Measurements from ENCODE around the gene MAP3K19.
"Not testable (repeated sequence)": the region's sequence is repeated elsewhere in the genome, so short reads cannot be mapped to it uniquely, and the experiment has no call there.

Gene MAP3K19

DNA sequence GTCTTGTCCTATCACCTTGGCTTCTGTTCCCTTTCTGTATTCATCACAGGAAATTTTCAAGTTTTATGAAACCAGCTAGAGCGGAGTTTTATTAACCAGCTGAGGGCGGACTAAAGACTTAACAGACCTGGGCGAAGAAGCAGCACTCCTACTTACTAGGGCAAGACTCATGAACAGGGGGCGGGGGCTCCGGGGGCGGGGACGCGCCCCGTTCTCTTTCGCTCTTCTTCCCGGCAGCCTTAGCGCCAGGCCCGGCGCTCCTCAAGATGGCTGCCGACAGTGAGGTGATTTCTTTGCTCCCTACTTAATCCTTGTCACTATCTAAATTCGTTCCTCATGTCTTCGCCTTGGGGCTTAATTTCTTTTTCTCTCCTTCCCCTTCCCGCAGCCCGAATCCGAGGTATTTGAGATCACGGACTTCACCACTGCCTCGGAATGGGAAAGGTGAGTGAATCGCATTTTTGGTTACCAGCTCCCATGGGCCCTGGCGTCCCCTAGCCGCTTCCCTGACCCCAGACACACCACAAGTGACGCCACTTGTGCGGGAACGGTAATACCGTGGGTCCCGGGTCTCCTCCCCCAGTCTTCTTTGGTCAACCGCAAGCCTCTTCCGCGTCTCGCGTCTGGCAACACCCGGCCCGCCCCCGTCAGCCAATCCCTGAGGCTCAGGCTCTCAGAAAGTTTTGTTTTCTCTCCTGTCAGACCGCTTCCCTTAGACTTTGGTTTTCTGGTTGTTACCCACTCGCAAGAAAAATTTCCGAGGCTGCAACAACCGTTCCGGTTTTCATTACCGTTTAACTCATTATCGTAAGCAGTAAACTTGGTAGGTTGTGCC, 5.0 kb upstream of the MAP3K19 start, which contains the start of gene RAB3GAP1:
Gene RAB3GAP1, plus strand, starts transcription at position 251 of the 835 bp plus-strand sequence. Its CDS starts 16 bp downstream, at position 267.
- DNase-seq (ENCODE audit: low read depth in 2 of 2), result peak; percentile 85 to 88

DNA sequence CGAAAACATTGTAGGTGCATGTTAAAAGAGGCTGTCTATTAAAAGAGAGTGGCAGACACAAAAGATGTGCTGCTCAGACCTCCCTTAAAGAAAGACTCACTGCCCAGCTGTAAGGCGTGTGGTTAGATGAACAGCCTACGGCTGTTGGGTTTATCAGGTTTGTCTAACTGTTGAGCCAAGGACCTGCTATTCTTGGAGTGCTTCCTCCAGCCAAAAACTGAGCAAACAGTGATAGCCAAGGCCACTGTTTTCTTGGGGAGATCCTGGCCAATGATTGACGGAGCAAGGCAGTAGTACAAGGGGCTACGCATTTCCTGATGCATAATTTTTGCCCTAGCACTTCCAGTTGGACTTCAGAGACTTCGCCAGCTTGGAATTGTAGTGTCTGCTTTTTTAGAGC, 3.4 kb upstream of the MAP3K19 start:
- no peak for DNase-seq (ENCODE audit: low read depth in 2 of 2)

DNA sequence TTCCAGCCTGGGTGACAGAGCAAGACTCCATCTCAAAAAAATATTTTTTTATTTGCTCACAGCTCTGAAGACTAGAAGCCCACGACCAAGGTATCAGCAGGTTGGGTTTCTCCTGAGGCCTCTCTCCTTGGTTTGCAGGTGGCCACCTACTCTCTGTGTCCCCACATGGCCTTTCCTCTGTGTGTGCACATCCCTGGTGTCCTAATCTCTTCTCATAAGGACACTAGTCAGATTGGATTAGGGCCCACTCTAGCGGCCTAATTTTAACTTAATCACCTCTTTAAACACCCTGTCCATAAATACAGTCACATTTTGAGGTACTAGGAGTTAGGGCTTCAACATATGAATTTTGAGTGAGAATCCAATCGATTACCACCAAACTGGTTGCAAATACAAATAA, 2.9 kb upstream of the MAP3K19 start:
- no peak for DNase-seq (ENCODE audit: low read depth in 2 of 2)

DNA sequence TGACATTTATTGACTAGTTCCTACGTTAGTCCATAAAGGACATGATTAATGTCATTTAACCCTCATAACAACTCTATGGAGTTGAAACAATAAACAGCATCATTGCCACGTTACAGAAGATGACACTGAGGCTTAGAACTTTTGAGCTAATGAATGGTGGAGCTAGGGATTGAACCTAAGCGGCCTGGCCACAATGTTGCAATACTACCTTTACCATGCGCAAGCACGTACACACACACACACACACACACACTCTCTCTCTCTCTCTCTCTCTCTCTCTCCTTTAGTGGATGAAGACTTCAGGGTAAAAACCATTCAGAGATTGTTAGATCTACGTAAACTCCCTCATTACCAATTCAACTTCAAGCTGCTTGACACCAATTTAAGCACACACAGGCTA, 875 bp upstream of the MAP3K19 start:
- no peak for DNase-seq (ENCODE audit: low read depth in 2 of 2)

DNA sequence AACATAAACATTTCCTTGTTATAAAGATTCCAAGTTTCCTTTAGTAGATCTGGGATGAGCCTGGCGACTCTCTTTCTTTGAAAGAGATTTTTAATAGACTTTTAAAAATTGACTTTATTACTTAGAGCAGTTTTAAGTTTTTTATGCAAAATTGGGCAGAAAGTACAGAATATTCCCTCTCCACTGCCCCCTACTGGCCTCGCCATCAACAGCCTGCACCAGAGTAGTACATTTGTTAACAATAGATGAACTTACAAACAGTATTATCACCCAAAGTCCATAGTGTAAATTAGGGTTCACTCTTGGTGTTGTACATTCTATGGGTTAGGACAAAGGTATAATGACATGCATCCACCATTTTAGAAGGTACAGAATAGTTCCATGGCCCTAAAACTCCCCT, 3.9 kb downstream of the MAP3K19 start:
- peak in 1 of 2 donors; percentile 18 for DNase-seq (ENCODE audit: low read depth in 2 of 2)

DNA sequence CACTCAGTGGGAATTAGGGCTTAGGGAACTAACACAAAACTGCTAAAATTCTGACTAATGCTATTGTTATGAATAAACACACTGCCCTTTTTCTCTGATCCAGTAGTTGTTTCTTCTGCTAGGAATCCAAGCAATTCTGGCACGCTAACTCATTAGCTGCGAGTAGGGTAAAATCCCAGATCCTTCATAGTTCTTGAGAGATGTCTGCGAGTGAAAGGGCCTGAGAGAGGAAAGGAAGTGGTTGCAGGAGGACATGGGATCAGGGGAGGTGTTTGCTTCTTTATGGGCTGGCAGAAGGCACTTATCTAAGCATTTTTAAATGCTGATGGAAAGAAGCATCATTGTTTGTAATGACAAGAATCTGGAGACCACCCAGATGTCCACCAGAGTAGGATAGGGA, 9.4 kb downstream of the MAP3K19 start:
- no peak for DNase-seq (ENCODE audit: low read depth in 2 of 2)

DNA sequence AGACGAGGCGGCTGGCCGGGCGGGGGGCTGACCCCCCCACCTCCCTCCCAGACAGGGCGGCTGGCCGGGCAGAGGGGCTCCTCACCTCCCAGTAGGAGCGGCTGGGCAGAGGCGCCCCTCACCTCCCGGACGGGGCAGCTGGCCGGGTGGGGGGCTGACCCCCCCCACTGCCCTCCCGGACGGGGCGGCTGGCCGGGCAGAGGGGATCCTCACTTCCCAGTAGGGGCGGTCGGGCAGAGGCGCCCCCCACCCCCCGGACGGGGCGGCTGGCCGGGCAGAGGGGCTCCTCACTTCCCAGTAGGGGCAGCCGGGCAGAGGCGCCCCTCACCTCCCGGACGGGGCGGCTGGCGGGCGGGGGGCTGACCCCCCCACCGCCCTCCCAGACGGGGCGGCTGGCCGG, 14.0 kb downstream of the MAP3K19 start:
- not testable (repeated sequence) for DNase-seq (ENCODE audit: low read depth in 2 of 2)

DNA sequence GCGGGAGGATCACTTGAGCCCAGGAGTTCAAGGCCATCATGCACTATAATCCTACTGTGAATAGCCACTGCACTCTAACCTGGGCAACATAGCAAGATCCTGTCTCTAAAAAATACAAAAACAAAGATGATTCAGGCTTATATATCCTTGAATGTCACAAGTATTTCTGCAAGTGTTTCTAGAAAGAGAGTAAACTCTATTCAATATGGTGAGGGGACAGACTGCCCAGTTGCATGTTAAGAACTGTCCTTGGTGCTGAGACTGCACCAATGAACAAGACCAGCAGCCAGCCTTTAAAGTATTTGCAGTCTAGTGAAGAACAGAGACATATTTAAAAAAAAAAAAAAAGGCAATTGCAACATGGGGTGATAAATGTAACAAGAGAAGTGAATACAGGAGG, 16.4 kb downstream of the MAP3K19 start:
- no peak for DNase-seq (ENCODE audit: low read depth in 2 of 2)

DNA sequence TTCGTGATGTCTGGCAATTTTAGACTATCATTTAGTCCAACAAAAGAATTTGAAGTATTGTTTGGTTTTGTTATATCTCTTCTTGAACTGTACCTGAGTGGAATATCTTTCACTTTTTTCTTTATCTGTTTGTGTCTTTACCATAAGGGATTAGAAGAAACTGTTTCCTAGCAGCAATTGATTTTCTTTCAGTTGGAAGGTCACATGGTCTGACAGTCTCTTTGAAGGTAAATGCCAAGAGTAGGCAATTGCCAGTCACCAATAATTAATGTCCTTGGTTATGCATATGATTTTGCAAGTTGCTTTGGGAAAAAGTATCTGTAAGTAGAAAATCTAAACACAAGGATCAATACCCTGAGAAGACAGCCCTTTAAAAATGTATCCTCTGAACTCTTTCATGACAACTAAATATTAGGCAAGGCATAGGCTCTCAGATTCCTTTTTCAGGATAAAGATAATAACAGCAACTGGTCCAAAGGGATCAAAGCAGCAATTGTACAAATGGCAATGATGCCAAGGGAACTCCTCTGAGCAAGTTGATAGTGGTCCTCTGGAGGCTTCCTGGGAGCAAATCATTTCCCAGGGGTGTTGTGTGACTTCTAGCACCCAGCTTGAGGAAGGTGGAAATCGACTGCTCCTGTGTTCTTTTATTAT, 17.6 kb downstream of the MAP3K19 start:
- DNase-seq (ENCODE audit: low read depth in 2 of 2), result no peak

DNA sequence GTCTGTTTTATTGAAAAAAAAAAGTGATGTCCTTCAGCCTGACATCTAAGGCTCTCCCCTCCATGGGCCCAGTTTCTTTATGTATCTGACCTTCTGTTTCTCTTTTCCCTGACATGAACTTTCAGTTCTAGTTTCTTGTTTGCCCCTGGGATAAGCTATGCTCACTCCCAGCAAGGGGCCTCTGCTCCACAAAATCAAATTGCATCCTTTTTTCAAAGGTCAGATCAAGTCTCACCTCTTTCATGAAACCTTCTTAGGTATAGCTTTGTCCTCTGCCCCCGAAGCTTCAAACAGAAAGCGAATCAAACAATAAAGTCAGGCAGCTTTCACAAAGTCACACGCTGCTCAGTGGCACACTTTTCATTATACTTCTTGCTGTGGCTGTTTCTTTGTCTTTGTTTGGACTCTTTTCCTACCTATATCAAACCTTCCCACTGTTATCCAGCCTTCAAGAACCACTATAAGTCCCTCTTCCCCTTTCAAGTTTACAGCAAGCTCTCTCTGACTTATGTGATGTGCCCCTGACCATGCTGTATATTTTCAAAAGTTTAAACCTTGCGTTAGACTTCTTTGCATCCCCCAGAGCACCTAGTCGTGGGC, 23.3 kb downstream of the MAP3K19 start:
- DNase-seq (ENCODE audit: low read depth in 2 of 2), result no peak

DNA sequence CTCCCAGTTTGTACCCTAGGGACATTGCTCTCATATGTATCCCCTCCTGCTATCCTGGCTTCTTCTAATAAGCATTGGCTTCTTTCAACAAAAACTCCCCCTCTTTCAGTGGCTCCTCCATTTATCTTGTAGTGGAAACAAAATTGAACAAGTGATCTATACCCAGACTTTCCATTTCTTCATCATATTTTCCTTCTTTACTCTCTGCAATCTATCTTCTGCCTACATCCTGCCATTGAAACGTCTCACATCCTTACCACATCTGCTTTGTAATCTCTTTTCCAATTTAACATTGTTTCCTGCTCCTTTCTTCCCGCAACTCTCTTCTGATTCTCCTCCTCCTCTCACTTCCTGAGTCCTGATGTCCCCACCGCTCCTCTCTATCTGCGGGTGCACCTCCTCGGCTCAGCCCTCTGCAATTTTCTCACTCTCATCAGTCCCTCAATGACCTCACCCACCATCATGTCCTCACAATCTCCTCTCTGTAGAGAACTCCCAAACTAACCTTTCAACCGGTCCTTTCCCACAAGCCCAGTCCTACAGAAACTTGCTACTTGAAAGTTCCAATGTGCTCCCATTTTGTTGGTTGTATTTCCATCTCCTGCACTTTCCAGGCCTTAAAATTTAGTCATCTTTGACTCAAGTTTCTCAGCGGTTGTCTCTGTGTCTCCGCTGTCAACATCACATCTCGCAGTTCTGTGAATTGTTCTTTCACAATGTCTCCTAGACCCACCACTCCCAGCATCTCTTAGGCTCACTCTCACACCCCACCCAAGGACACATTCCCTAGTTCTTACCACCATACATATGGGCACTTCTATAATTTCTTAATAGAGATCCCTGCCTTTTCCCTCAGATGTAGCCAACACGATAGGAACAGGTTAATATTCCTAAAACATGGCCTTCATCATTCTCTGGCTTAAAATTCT, 24.0 kb downstream of the MAP3K19 start:
- DNase-seq (ENCODE audit: low read depth in 2 of 2), result no peak

DNA sequence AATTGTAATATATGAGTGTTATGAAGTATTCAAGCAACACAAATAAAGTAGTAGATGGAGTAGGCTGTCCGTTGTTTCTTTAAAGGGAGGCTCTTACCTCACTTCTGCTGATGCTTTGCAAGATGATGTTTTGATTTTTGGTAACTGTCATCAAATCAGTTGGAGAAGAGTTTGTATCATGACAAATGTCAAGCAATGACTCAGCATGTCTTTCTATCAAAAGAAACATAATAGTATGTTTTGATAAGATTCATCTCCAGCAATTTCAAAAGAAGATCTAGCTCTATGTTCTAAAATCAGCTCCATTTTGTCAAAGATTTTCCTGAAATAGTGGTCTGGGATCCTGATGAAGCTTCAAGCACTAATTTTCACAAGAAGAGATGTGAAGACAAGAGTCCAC, 25.6 kb downstream of the MAP3K19 start:
- DNase-seq (ENCODE audit: low read depth in 2 of 2), result no peak

DNA sequence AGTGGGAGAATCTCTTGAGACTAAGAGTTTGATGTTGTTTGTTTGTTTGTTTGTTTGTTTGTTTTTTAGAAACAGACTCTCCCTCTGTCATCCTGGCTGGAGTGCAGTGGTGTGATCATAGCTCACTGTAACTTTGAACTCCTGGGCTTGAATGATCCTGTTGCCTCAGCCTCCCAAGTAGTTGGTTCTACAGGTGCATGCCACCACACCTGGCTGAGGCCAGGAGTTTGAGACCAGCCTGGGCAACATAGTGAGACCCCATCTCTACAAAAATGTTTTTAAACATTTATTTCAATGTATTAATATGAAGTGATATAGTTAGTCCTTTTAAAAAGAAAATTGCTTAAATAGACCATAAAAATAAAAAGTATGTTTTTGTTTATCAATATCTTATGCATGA, 35.6 kb downstream of the MAP3K19 start:
- no peak for DNase-seq (ENCODE audit: low read depth in 2 of 2)

DNA sequence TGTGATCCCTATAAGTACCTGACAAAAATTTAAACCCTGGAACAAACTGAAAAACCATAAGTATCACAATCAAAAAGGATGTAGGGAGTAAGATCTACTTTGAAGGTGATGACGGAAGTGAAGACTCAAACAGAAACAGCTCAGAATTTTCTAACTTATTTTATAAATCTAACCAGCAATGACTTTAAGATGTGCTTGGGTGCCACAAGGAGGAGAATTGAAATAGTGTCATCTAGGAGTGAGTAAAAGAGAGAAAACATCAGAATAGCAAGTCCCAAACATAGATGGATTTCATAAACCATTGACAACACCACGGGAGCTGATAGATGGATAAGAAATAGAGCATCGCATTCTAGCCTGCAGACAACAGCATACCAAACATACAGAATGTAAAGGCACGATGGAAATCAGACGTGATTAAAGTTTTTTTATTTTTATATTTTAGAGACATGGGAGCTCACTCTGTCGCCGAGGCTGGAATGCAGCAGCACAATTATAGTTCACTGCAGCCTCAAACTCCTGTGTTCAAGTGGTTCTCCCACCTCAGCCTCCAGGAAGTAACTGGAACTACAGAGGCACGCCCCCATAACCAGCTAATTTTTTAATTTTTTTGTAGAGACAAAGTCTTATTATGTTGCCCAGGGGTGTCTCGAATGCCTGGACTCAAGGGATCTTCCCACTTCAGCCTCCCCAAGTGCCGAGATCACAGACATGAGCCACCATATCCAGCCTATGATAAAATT, 36.9 kb downstream of the MAP3K19 start:
- no peak for DNase-seq (ENCODE audit: low read depth in 2 of 2)

DNA sequence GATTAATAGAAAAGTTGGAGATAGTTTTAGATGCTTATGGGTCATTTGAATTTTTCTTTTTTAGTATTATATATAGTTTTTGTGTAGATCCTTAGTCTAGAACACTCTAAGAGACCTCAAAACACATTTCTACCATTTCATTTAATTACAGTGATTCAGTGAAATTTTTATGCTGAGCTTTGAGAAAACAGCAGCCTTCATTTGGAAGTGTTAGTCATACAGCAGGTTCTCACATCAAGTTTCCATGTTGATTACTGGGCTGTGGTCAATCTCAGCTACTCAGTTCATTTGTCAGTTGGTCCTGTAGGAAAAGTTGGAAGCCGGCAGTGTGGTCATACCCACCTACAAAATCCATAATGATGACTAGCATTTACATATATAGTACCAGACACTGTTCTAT, 37.9 kb downstream of the MAP3K19 start:
- DNase-seq (ENCODE audit: low read depth in 2 of 2), result no peak

DNA sequence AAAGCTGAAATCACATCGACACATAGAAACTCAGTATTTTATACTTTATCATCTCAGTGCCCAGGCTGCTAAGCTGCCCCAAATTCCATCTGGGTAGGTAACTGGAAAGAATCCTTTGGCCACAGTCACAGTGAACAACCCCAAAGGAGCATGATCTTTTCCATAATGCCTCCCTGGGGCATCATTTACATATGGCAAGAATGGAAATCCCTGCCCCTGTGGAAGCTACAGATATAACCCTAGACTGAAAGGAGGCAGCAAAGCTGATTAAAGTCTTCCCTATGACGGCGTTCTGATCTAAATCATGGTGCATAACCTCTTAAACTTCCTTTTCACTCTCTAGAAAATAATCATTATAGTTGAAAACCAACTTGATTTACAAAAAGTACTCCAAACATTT, 41.5 kb downstream of the MAP3K19 start:
- no peak for DNase-seq (ENCODE audit: low read depth in 2 of 2)

DNA sequence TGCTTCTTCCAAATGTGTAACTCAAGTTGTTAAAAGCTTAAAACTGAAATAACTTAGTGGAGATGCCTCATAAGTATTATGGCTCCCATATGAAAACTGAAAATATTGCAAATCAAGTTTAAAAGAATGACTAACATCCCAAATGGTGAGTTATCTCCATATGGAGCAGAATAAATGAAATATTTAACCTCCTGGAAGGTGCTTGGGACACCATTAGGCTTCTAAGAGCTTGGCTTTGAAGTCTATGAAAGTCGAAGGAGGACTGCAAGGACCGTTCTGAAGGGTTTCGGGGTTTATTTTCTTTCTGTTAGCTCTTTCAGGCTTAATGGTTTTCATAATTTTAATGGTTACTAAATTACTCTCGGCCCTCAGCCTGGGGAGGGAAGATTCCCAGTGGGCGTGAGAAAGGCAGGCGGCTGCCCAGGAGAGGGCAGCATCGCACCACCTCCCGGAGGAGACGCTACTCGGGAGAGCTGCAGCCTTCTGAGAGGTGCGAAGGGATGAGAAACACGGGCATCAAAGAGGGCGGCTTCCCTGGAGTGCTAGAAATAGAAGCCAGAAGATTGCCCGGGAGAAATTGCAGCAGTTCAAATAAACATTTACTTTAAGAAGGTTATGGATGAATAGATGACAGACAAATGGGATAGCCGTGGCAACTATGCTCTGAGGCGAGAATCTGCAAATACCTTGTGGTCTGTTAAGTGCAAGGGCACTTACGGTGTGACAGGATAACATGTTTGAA, 43.1 kb downstream of the MAP3K19 start:
- DNase-seq (ENCODE audit: low read depth in 2 of 2), result peak; percentile 55 to 58

DNA sequence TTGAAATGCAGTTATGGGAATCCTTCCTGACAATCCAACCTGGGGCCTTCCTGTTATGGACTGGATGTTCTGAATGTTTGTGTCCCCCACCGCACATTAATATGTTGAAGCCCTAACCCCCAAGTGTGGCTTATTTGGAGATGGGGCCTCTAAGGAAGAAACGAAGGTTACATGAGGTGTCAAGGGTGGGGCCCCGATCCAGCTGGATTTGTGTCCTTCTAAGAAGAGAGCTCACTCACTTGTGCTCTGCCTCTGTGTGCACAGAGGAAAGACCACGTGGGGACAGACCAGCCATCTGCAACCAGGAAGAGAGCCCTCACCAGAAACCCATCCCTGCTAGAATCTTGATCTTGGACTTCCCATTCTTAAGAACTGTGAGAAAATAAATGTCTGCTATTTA, 44.4 kb downstream of the MAP3K19 start:
- no peak for DNase-seq (ENCODE audit: low read depth in 2 of 2)

DNA sequence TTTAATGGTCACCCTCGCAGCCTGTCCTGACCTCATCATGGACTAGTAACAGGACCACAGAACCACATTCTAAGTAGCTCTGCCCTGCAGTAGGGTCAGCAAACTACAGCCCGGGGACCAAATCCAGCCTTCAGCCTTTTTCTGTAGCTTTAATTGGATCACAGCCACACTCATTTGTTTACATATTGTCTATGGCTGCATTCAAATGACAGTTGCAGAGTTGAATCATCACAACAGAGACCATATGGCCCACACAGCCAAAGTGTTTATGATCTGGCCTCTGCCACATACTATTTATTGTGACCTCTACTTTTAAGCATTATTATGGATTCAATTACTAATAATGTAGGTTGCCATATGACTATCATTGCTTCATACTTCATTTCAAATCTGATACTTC, 47.7 kb downstream of the MAP3K19 start:
- DNase-seq (ENCODE audit: low read depth in 2 of 2), result no peak

DNA sequence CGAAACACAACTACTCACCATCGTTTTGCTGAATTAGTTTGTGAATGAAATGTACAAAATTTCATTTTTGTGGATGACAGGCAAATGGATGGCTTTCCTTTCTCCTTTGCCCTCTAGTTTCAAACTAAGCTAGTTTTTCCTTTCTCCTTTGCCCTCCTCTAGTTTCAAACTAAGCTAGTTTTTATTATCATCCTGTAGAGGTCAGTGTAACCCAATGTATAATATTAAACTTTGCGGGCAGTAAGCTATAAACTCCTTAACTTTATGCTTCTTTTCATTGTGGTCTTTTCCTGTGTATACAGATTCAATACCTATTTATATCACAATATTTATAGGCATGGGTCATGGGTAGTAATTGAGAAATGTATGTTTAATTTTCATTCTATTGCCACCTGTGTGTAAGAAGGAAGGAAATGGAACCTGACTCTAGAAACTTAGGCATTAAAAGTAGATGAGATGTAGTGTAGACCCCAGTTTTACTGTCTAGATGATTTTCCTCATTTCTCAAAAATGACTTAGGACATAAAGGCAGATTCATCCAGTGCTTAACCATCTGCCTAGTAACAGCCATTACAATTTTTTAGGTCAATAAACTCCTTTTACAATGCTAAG, 58.1 kb downstream of the MAP3K19 start:
- no peak for DNase-seq (ENCODE audit: low read depth in 2 of 2)
